ENCODE results near the gene SBK1.
"Not testable (repeated sequence)": the region's sequence is repeated elsewhere in the genome, so short reads cannot be mapped to it uniquely, and the experiment has no call there.

SBK1 gene

DNA sequence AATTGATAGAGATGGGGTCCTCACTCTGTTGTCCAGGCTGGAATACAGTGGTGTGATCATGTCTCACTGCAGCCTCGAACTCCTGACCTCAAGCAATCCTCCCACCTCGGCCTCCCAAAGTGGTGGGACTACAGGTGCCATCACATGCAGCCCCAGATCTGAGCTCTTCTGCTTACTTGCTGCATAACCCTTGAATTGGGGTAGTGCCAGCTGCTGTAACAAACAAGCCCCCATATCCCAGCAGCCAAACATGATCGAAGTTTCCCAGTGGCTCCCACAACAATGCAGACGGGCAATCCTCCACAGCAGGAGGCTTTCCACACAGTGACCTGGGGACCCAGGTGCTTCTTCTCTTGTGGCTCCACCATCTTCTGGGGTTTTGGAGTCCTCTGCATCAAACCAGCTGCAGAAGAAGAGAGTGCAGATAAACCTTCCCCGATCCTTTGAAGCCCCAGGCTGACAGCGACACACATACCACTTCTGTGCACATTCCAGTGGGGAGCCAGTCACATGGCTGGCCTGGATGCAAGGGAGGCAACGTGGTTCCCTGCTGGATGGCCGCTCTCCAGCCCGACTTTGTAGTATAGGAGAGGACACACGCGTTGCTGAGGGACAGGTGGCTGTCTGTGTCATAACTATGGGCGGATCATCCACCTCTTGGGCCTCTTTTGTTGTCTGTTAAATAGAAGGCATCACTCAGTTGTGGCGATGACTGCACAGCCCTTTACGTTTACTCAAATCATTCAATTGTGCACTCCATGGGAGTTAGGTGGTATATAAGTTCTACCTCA lies 16.7 kb downstream of the SBK1 start:
- no peak for DNase-seq (ENCODE audit: low read depth, low spot score)

DNA sequence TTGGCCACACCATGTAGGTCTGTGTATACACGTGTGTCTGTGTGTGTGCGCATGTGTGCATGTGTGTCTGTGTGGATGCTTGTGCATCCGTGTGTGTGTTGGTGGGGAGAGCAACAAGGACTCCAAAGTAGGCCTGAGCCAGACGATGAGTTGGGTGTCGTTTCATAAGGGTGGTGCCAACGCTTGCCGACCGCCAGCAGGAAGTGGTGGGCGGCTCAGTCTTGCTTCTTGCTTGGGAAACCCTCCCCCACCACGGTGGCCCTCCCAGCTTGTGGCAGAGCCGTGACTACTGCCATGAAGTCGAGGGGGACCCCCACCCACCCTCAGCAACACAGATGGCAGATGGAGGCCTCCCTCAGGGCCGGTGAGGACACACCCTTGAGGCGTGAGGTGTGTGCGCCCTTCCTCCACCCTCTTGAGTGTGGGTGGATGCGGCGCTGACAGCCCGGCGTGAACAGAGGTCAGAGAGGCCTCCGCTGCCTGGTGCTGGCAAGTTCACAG lies 17.5 kb downstream of the SBK1 start:
- no peak for DNase-seq (ENCODE audit: low read depth, low spot score)

DNA sequence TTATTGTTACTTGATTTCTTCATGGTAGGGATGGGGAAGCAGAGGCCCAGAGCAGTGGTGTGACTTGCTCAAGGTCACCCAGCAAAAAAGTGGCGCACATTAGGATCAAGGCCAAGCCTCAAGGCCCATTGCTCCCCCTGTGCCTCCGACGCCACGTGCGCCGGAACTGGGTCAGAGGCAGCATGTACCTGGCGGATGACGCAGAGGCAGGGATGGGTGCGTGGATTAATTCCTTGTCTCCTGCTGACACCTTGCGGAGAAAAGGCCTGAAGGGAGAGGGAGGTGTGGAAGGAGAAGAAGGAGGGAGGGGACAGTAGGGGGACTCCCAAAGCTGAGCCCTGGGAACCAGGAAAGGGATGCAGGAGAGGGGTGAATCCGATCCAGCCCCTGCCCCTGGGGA lies 18.5 kb downstream of the SBK1 start:
- no peak for DNase-seq (ENCODE audit: low read depth, low spot score)

DNA sequence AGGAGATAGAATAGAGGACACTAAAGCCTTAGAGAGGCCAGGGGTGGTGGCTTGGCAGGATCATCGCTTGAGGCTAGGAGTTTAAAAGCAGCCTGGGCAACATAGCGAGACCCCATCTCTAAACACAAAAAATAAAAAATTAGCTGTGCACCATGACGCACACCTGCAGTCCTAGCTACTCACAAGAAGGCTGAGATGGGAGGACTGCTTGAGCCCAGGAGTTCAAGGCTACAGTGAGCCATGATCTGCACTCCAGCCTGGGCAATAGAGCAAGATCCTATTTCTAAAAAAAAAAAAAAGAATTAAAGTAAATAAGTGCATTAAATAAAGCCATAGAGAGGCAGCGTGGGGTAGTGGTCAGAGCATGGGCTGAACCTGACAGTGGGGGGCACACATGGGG lies 19.1 kb downstream of the SBK1 start:
- DNase-seq (ENCODE audit: low read depth, low spot score): no peak

DNA sequence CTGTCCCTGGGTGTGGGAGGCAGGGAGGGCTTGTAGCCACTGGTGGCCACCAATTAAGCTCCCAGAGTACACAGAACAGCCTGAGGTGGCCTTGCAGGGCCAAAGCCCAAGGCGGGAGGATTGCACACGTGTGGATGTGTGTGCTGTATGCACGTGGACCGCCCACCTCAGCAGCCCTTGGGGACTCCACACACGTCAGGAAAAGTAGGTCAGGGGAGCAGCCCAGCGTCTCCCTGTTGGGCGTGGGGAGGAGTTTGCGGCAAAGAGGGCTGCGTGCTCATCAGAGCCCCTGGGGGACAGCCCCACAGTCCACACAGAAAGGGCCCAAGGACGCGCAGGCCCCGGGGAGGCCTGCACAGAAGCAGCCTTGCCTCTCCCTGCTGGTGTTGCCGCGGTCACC lies 19.6 kb downstream of the SBK1 start:
- DNase-seq (ENCODE audit: low read depth, low spot score): no peak

DNA sequence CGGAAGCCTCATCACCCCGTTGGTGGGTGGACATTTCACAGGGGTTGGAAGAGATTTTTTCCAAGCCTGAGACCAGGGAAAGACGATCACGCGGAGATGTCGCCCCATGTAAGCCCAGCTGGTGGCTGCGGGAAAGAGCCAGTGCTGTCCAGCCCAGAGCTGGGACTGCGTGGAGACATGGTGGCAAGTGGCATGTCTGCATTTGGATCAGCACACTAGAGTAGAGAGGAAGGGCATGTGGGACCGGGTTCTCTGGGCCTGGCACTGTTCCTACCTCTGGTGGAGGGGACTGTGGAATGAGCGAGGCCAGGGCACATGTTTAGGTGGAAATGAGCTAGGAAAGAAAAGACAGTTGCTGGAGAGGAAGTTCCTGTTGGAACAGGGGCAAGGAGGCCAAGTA lies 20.0 kb downstream of the SBK1 start:
- DNase-seq (ENCODE audit: low read depth, low spot score): no peak

DNA sequence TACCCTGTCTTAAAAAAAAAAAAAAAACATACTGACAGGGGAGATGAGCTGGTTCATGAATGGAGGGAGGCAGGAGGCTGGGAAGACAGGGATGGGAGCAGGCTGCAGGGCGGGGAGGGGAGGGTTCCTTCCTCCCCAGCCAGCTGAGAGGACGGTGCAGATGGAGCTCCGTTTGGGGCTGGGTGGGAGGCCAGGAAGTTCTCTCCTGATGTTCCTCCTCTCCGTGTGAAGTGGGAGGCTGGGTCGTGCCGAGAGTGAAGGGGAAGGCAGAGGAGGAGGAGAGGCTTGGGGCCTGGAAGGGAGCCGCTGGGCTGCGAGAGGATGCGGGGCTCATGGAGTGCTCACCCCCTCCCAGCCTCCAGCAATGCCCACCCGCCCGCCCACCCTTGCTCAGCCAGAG lies 21.3 kb downstream of the SBK1 start:
- no peak for DNase-seq (ENCODE audit: low read depth, low spot score)

DNA sequence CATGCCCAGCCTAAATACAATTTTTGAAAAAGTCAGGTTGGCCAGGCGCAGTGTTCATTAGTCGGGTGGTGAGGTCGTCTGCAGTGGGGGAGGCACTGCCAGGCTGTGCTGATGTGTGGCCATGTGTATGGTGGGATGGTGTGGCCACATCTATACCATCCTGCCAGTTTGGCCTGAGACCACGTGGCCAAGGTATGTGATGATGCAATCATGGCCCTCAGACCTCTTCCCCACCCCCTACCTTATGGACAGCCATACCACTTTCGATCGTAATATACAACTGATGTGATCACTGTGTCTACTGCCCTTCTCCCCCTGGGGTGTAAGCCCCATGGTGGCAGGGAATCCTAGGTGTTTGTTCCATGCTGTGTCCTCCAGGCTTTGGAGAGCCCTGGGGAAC lies 23.7 kb downstream of the SBK1 start:
- no peak for DNase-seq (ENCODE audit: low read depth, low spot score)

DNA sequence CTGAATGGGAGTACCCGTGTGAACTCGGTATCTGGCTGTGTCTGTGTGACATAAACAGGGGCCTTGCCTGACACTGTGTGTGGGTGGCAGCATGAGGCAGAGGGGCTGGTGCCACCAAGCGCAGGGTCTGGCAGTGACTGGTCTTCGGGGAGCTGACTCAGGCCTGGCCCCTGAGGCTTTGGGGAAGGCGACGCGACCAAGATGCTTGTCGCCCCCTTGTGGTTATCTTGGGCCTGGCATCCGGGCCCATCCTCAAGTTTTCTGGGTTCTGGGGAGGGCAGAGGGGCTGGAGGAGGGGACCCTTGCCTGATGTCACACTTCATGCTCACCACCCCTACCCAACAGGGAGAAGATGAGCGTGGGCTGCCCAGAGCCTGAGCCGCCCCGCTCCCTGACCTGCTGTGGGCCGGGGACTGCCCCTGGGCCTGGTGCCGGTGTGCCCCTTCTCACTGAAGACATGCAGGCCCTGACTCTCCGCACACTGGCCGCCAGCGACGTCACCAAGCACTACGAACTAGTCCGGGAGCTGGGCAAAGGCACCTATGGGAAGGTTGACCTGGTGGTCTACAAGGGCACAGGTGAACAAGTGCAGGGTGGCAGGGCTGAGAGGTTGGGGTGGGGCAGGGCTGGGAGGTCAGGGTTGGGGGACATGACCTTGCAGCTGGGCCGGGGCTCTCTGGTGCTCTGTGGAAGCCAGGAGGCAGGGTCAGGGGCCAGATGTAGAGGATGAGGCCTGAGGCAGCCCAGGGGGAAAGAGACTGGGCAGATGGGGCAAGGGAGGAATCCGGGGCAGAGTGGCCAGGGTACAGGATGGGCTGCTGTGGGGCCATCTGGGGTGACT lies 24.9 kb downstream of the SBK1 start:
- no peak for DNase-seq (ENCODE audit: low read depth, low spot score)

DNA sequence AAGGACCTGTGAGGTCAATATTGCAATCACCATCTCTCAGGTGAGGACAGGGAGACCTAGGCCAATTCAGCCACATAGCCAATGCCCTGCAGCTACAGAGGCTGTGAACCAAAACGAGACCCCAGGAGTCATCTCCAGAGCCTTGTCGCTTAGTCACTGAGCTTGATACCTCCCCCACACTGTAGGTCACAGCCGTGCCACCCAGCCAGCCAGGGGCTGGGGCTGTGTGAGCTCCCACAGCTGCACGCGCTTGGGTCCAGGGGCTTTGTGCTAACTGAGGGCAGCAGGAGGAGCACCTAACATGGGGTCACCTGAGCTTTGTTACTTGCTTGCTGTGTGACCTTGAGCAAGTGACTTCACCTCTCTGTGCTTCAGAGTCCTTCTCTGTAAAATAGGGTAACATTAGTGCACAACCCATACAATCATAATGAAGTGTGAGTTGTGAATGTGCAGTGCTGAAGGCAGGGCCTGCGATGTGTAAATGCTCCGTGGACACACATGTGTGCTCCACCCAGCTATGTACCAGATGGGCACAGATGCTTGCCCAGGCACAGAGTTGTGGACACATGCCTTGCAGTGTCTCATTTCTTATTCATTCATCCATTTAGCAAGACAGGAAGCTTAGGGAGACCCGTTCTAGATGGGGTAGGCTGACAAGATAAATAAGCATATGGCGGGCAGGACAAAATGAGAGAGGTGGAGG lies 25.9 kb downstream of the SBK1 start:
- DNase-seq (ENCODE audit: low read depth, low spot score): no peak

DNA sequence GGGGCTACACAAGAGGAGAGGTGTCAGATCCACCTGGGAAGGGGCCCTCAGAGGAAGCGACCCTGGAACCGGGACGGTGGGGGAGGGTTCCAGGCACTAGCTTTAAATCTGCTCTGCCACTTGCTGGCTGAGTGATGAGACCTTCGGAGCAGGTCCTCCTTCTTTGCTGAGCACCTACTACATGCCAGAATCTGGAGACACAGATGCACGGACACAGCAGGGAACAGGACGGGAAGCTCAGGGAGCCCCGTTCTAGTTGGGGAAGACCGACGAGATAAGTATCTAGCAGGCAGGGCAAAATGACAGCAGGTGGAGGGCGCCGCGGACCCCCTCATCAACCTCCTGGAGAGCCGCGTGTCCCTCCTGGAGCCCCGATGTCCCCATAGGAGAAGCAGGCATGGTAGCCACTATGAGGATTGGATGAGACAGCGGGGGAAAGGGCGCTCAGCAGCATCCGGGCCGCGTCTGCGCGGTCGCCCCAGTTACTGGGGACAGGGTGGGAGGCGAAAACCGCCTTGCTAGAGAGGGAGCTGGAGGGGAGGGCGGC lies 27.2 kb downstream of the SBK1 start:
- DNase-seq (ENCODE audit: low read depth, low spot score): no peak

DNA sequence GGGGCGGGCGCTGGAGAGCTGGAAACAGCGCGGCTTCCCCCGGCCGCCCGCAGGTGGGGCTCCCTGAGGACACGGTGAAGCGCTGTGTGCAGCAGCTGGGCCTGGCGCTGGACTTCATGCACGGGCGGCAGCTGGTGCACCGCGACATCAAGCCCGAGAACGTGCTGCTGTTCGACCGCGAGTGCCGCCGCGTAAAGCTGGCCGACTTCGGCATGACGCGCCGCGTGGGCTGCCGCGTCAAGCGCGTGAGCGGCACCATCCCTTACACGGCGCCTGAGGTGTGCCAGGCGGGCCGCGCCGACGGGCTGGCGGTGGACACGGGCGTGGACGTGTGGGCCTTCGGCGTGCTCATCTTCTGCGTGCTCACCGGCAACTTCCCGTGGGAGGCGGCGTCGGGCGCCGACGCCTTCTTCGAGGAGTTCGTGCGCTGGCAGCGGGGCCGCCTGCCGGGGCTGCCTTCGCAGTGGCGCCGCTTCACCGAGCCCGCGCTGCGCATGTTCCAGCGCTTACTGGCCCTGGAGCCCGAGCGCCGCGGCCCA lies 27.8 kb downstream of the SBK1 start:
- DNase-seq (ENCODE audit: low read depth, low spot score): no peak

DNA sequence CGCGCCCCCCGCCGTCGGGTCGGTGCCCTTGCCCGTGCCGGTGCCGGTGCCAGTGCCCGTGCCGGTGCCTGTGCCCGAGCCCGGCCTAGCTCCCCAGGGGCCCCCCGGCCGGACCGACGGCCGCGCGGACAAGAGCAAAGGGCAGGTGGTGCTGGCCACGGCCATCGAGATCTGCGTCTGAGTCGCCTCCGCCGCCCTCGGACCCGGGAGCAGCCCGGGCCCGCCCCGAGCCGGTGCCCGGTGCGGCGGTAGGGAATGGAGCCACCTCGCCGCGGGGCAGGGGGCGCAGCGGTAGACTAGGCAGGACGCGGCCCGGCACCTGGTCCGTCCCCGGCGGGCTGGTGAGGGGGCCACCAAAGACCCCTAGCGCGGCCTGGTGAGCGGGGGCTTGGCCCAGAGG lies 28.4 kb downstream of the SBK1 start:
- no peak for DNase-seq (ENCODE audit: low read depth, low spot score)

DNA sequence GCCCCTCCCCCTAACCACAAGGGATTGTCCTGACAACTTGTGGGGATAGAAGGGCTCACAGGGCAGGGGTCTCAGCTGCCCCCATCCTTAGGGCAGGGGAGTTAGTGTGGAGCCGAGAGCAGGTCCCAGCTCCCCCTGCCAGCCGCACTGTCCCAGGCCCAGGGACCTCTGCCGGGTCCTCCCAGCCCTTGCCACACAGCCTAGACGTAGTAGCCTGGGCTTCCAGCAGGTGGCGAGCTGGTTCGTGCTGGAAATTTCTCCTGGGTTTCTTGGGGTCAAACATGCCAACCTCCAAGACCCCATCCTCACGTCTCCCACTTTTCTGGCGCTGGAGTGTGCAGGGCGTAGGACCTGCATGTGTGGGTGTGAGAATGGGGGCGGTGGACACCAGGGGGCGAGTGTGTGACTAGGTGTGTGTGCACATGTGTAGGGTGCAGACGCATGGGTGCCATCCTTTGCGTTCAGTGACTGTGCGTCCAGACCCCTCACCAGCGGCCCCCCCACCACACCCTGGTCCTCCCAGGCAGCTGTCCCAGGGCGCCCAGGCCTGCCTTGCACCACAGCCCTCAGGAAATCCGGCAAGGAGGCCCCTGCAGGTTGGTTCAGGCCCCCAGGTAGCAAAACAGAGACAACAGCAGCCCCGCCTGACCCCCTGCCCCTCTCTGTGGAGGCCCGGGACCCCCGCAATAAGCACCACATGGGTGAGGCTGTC lies 29.5 kb downstream of the SBK1 start:
- no peak for DNase-seq (ENCODE audit: low read depth, low spot score)

DNA sequence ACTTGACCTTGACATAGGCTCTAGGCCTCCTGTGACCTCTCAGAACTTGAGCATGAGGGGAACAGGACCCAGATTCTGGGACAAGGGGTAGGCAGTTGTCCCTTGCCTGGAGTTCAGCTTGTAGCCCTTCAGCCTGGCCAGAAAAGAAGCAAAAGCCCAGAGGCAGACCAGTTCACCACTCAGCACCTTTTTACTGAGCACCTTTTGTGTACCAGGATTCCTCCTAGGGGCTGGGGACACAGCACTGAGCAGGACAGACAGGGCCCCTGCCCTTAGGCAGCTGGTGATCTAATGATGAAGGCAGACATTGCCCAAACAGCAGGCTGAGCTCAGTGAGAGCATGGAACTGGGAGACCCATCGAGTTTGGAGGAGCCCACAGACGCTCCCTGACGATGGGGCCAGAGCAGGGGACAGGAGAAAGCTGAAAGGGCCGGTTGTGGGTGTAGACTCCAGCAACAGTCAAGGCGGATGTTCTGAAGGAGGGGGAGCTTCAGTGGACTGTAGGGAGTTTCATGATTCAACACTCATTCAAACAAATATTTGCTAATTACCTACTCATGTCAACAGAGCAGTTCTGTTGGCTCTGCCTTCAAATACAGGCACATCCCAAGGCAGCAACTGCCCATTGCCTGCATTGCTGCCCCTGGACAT lies 32.0 kb downstream of the SBK1 start:
- DNase-seq (ENCODE audit: low read depth, low spot score): no peak

DNA sequence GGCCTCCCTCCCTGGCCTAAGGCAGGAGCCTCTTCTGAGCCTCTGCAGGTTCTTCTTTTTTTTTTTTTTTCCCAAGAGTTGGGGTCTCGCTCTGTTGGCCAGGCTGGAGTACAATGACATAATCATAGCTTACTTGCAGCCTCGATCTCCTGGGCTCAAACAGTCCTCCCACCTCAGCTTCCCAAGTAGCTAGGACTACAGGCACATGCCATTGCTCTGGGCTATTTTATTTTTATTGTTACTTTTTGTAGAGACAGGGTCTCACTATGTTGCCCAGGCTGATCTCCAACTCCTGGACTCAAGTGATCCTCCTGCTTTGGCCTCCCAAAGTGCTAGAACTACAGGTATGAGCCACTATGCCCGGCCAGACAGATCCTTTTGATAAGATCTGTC lies 32.6 kb downstream of the SBK1 start:
- no peak for DNase-seq (ENCODE audit: low read depth, low spot score)

DNA sequence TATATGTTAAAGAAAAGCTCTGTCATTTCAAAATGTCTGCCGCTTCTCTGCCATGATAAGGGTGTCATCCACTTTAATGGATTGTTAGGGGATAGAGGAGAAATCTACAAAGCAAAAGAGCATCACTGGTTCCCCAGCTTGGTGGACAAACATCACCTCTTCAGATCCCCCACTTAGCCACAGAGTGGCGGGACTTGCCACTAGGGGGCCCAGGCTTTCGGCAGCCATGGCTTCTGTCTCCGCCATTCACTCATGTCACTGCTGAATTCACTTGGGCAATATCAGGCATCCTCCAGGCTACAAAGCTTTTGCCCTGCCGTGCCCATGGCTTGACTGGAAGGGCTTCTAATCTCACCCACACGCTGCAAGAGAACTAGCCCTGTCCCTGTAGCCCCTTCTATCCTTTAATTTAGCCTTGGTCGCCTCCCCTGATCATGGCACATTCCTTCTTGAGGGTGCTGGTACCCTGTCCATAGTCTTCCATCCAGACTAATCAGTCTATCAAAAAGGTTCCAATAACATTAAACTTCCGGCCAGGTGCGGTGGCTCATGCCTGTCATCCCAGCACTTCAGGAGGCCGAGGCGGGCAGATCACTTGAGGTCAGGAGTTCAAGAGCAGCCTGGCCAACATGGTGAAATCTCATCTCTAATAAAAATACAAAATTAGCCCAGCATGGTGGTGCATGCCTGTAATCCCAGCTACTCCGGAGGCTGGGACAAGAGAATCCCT lies 34.7 kb downstream of the SBK1 start:
- DNase-seq (ENCODE audit: low read depth, low spot score): no peak

DNA sequence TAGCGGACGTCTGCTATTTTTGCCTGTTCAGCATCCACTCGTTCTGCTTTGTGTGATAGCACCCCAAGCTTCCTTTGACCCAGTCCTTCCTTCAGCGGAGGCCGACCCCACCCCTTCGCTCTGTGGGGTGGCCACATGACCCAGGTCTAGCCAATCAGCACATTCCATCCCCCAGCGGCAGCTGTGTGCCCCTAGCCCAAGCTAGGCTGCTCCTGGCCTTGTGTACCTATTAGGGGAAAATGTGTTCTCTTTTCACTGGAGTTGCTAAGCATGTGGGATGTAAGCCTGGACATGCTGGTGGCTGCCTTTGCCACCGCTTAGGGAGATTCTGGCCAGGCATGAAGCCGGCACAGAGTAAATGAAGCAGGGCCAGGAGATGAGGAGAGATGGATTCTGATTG lies 37.9 kb downstream of the SBK1 start:
- DNase-seq (ENCODE audit: low read depth, low spot score): not testable (repeated sequence)

DNA sequence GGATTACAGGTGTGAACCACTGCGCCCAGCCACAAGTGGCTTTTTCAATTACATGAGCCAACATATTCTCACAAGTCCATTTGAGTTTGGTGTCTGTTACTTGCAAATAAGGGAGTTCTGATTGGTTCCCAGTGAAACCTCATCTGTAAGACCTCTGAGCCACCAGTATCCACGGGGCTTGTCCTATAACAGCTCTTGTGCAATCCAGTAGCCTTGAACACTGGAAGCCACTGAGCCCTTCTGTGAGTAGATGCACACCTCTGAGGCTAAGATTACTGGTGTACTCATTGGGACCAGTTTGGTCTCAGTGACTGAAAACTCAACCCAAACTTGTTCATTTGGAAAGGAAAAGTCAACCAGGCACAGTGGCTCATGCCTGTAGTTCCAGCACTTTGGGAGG lies 38.7 kb downstream of the SBK1 start:
- not testable (repeated sequence) for DNase-seq (ENCODE audit: low read depth, low spot score)

DNA sequence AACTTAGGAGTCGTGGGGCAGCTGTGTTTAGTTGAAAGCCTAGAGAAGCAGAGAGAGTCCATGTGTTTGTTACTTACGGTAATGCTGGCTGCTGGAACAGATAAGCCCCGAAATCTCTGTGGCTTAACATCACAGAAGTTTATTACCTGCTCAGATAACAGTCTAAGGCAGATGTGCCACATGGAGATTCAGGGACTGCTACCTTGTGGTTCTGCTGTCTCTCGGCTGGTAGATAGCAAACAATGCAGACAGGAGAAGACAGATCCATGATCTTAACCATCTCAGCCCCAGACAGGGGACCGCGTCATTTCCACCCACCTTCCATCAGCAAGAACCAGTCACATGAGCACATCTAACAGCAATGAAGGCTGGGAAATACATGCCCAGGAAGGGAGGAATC lies 40.3 kb downstream of the SBK1 start:
- DNase-seq (ENCODE audit: low read depth, low spot score): not testable (repeated sequence)
